Esophagus mucosa (tissue), 1 donor: ENCODE results near the gene LRCH3. TPM values are rescaled to one million over a fixed set of nuclear protein-coding genes. Genes with fewer than 3 reads are reported as not detected.
"Not testable (repeated sequence)": the region's sequence is repeated elsewhere in the genome, so short reads cannot be mapped to it uniquely, and the experiment has no call there.

Experiments used
- ATAC-seq: fragments of 200-7000 bp; cut with Tn5 transposase; one replicate; pipeline ENCODE4 v1.9.1; 2020
- total RNA-seq: library from RNA; stranded (reverse); gene quantifications from one replicate; pipeline ENCODE4 v1.2.4, GENCODE V29; 2023
- donor health status: DM: yes; HTN: yes; CAD: no.

Gene LRCH3
- total RNA-seq, 1 donor from 2014 or later: 20.8 TPM

- no peak for ATAC-seq
These were observed 45.2 kb downstream of the LRCH3 start for GRCh38 chr3:197836244-197836643.

- no peak for ATAC-seq
These were observed 46.2 kb downstream of the LRCH3 start for GRCh38 chr3:197837282-197837681.

- no peak for ATAC-seq
These were observed 50.7 kb downstream of the LRCH3 start for GRCh38 chr3:197841789-197842188.

GRCh38 chr3:197846491-197846890 lies 55.4 kb downstream of the LRCH3 start:
- no peak for ATAC-seq

- ATAC-seq: no peak
These were observed 56.9 kb downstream of the LRCH3 start for GRCh38 chr3:197847866-197848401.

GRCh38 chr3:197854596-197855343 lies 63.7 kb downstream of the LRCH3 start:
- peak; percentile 93 for ATAC-seq

- no peak for ATAC-seq
These were observed 64.5 kb downstream of the LRCH3 start for GRCh38 chr3:197855571-197855970.

- no peak for ATAC-seq
These were observed 65.3 kb downstream of the LRCH3 start for GRCh38 chr3:197856199-197856816.

- ATAC-seq: no peak
These were observed 67.1 kb downstream of the LRCH3 start for GRCh38 chr3:197858133-197858532.

GRCh38 chr3:197858598-197858997 lies 67.5 kb downstream of the LRCH3 start:
- no peak for ATAC-seq

GRCh38 chr3:197866035-197866434 lies 75.0 kb downstream of the LRCH3 start:
- ATAC-seq: no peak

- no peak for ATAC-seq
These were observed 82.3 kb downstream of the LRCH3 start for GRCh38 chr3:197873329-197873728.

GRCh38 chr3:197874064-197874463 lies 83.0 kb downstream of the LRCH3 start:
- peak; percentile 86 for ATAC-seq

GRCh38 chr3:197874653-197875052 lies 83.6 kb downstream of the LRCH3 start:
- ATAC-seq: peak; percentile 74

- ATAC-seq: no peak
These were observed 86.8 kb downstream of the LRCH3 start for GRCh38 chr3:197877902-197878301.

GRCh38 chr3:197878427-197878826 lies 87.4 kb downstream of the LRCH3 start:
- ATAC-seq: no peak

- ATAC-seq: no peak
These were observed 89.6 kb downstream of the LRCH3 start for GRCh38 chr3:197880491-197881269.

- no peak for ATAC-seq
These were observed 90.4 kb downstream of the LRCH3 start for GRCh38 chr3:197881270-197881969.

- no peak for ATAC-seq
These were observed 90.9 kb downstream of the LRCH3 start for GRCh38 chr3:197881970-197882338.

GRCh38 chr3:197882586-197882985 lies 91.5 kb downstream of the LRCH3 start:
- ATAC-seq: peak; percentile 50

- no peak for ATAC-seq
These were observed 92.5 kb downstream of the LRCH3 start for GRCh38 chr3:197883541-197883940.

GRCh38 chr3:197884330-197884729 lies 93.3 kb downstream of the LRCH3 start:
- ATAC-seq: not testable (repeated sequence)

GRCh38 chr3:197886052-197886451 lies 95.0 kb downstream of the LRCH3 start:
- ATAC-seq: not testable (repeated sequence)
